ENCODE data around the gene DNAJC6.
"Not testable (repeated sequence)": the region's sequence is repeated elsewhere in the genome, so short reads cannot be mapped to it uniquely, and the experiment has no call there.

DNAJC6 gene

GRCh38 chr1:65359888-65360287, 50.5 kb downstream of the DNAJC6 start:
- DNase-seq, result no peak

GRCh38 chr1:65360648-65361047, 51.3 kb downstream of the DNAJC6 start:
- DNase-seq, result no peak

GRCh38 chr1:65362545-65362944, 53.2 kb downstream of the DNAJC6 start:
- DNase-seq, result no peak

- no peak for DNase-seq
Measured at GRCh38 chr1:65363484-65363883, 54.1 kb downstream of the DNAJC6 start.

GRCh38 chr1:65368403-65368802, 59.1 kb downstream of the DNAJC6 start:
- DNase-seq, result no peak

GRCh38 chr1:65371544-65371943, 62.2 kb downstream of the DNAJC6 start:
- DNase-seq, result no peak

- DNase-seq, result no peak
Measured at GRCh38 chr1:65372557-65372956, 63.2 kb downstream of the DNAJC6 start.

GRCh38 chr1:65377496-65378246, 68.3 kb downstream of the DNAJC6 start:
- DNase-seq, result no peak

GRCh38 chr1:65378247-65378946, 69.1 kb downstream of the DNAJC6 start:
- DNase-seq, result no peak

- DNase-seq, result not testable (repeated sequence)
Measured at GRCh38 chr1:65384426-65384825, 75.1 kb downstream of the DNAJC6 start.

- no peak for DNase-seq
Measured at GRCh38 chr1:65386439-65386838, 77.1 kb downstream of the DNAJC6 start.

GRCh38 chr1:65387821-65388220, 78.5 kb downstream of the DNAJC6 start:
- no peak for DNase-seq

- DNase-seq, result no peak
Measured at GRCh38 chr1:65388908-65389695, 79.8 kb downstream of the DNAJC6 start.

- DNase-seq, result no peak
Measured at GRCh38 chr1:65392497-65392896, 83.2 kb downstream of the DNAJC6 start.

GRCh38 chr1:65393347-65393746, 84.0 kb downstream of the DNAJC6 start:
- DNase-seq, result no peak

GRCh38 chr1:65393928-65394327, 84.6 kb downstream of the DNAJC6 start:
- DNase-seq, result no peak

GRCh38 chr1:65395887-65396612, 86.7 kb downstream of the DNAJC6 start:
- DNase-seq, result no peak

GRCh38 chr1:65398083-65398482, 88.7 kb downstream of the DNAJC6 start:
- no peak for DNase-seq

- DNase-seq, result no peak
Measured at GRCh38 chr1:65399003-65399402, 89.7 kb downstream of the DNAJC6 start.

GRCh38 chr1:65401612-65402011, 92.3 kb downstream of the DNAJC6 start:
- no peak for DNase-seq

- DNase-seq, result no peak
Measured at GRCh38 chr1:65404941-65405340, 95.6 kb downstream of the DNAJC6 start.

- no peak for DNase-seq
Measured at GRCh38 chr1:65407877-65408276, 98.5 kb downstream of the DNAJC6 start.

- DNase-seq, result no peak
Measured at GRCh38 chr1:65409314-65409713, 100.0 kb downstream of the DNAJC6 start.

Data from NCI-H2107 (cell line).